Tibial artery (tissue), 4 donors: ENCODE data around the gene CCL20.

ENCODE experiments used
- DNase-seq, 2 donors: peaks; one replicate each; pipeline ENCODE4 v3.0.0-alpha.2; 2019
- H3K27ac ChIP-seq, 2 donors: fragments of 200-600 bp; sonication (generic) in 1 of 2; 1 replicate in 1 of 2; 2 replicates in 1 of 2; pipeline ENCODE4 v1.5.1; 2018 to 2019; ENCODE audit warnings: mild to moderate bottlenecking in 1 of 2
- H3K27me3 ChIP-seq, 2 donors: fragments of 200-600 bp; sonication (generic) in 1 of 2; one replicate each; pipeline versions ENCODE4 v1.5.1 to v1.6.0; 2016 to 2019
- H3K36me3 ChIP-seq, 3 donors: fragments of 200-600 bp; sonication (generic) in 2 of 3; one replicate each; pipeline ENCODE4 v1.5.1; 2016 to 2019; ENCODE audit warnings: mild to moderate bottlenecking in 2 of 3
- H3K4me1 ChIP-seq, 4 donors: fragments of 200-600 bp; sonication (generic) in 2 of 4; 1 replicate in 3 of 4; 2 replicates in 1 of 4; pipeline ENCODE4 v1.5.1; 2016 to 2019
- H3K4me3 ChIP-seq, 2 donors: fragments of 200-600 bp; sonication (generic) in 1 of 2; 1 replicate in 1 of 2; 2 replicates in 1 of 2; pipeline ENCODE4 v1.5.1; 2018 to 2019; ENCODE audit warnings: mild to moderate bottlenecking in 2 of 2
- H3K9me3 ChIP-seq, 3 donors: fragments of 200-600 bp; sonication (generic) in 1 of 3; one replicate each; pipeline ENCODE4 v1.5.1; 2016 to 2019
- CTCF ChIP-seq, 2 experiments: fragments of 200-600 bp in 1 of 2; fragments of 450-650 bp in 1 of 2; IDR thresholded peaks; one replicate each; pipeline ENCODE4 v1.5.1; 2017 to 2019; ENCODE audit warnings: antibody characterized with exemption in 2 of 2, mild to moderate bottlenecking in 1 of 2, moderate library complexity in 1 of 2
- intact Hi-C: fragments of 100-400 bp; cut with DNase I; formaldehyde crosslinking; loops from one replicate; pipeline ENCODE4 v1.15.0; 2023; ENCODE audit warnings: low total_unique reads

The CCL20 gene

GRCh38 chr2:227772932-227773331 lies 40.7 kb upstream of the CCL20 start:
- intact Hi-C loops = no loop called here
- H3K4me3 ChIP-seq = no peak overlapping the region
- H3K27me3 ChIP-seq = no peaks in the 10 kb centered on the region

GRCh38 chr2:227774011-227774624 lies 39.5 kb upstream of the CCL20 start:
- Histone ChIP-seq H3K4me1 (no peaks in the 10 kb centered on the region), H3K27me3 (no peaks in the 10 kb centered on the region), H3K36me3 (no peaks in the 10 kb centered on the region), H3K27ac (no peak overlapping the region), H3K4me3 (no peak overlapping the region), H3K9me3 (no peaks in the 10 kb centered on the region)
- intact Hi-C loops = no loop called here
- no peak for DNase-seq
- no peak for TF ChIP-seq CTCF (IDR thresholded peaks at IDR 0.05)

More at GRCh38 chr2:227772932-227773331, 40.7 kb upstream of the CCL20 start:
- no peak overlapping the region for H3K27ac ChIP-seq
- no peaks in the 10 kb centered on the region for H3K4me1 ChIP-seq
- DNase-seq = no peak
- no peaks in the 10 kb centered on the region for H3K9me3 ChIP-seq
- H3K36me3 ChIP-seq = no peaks in the 10 kb centered on the region
- no peak for TF ChIP-seq CTCF (IDR thresholded peaks at IDR 0.05)

- intact Hi-C loops = no loop called here
- Histone ChIP-seq H3K27ac (no peak overlapping the region), H3K36me3 (no peaks in the 10 kb centered on the region), H3K9me3 (no peaks in the 10 kb centered on the region), H3K27me3 (no peaks in the 10 kb centered on the region), H3K4me3 (no peak overlapping the region), H3K4me1 (no peaks in the 10 kb centered on the region)
- no peak for DNase-seq
- no peak for TF ChIP-seq CTCF (IDR thresholded peaks at IDR 0.05)
These were observed 38.5 kb upstream of the CCL20 start for GRCh38 chr2:227774895-227775842.

- DNase-seq = no peak
These were observed 32.5 kb upstream of the CCL20 start for GRCh38 chr2:227780981-227781615.

GRCh38 chr2:227781841-227782240 lies 31.8 kb upstream of the CCL20 start:
- Histone ChIP-seq H3K27me3 (no peaks in the 10 kb centered on the region), H3K27ac (no peak overlapping the region)
- intact Hi-C loops = no loop called here

More at GRCh38 chr2:227780981-227781615, 32.5 kb upstream of the CCL20 start:
- Histone ChIP-seq H3K27me3 (no peaks in the 10 kb centered on the region), H3K27ac (no peak overlapping the region), H3K9me3 (no peaks in the 10 kb centered on the region), H3K4me3 (no peak overlapping the region), H3K36me3 (no peaks in the 10 kb centered on the region), H3K4me1 (no peaks in the 10 kb centered on the region)
- no peak for TF ChIP-seq CTCF (IDR thresholded peaks at IDR 0.05)
- intact Hi-C loops = no loop called here

More at GRCh38 chr2:227781841-227782240, 31.8 kb upstream of the CCL20 start:
- H3K36me3 ChIP-seq = no peaks in the 10 kb centered on the region
- no peaks in the 10 kb centered on the region for H3K9me3 ChIP-seq
- DNase-seq = no peak
- no peaks in the 10 kb centered on the region for H3K4me1 ChIP-seq
- H3K4me3 ChIP-seq = no peak overlapping the region
- TF ChIP-seq CTCF (IDR thresholded peaks at IDR 0.05) = no peak
